ENCODE results near the gene SGCD. TPM values are rescaled to one million over a fixed set of nuclear protein-coding genes. Genes with fewer than 3 reads are reported as not detected.

The SGCD gene
- total and polyA plus RNA-seq, 2 of the 4 experiments (the other 2 are of a cell fraction) = 5.8 to 10.6 TPM

GRCh38 chr5:156395306-156395675 lies 68.3 kb downstream of the SGCD start:
- Histone ChIP-seq H3K4ac (ENCODE audit: low read depth, low read length) (peak overlapping the region; percentile 22; the same call in 1 of the 2 replicates), H2BK15ac (ENCODE audit: low read depth, low read length) (0 out of 3 replicates have a peak overlapping the region, but pooled peaks have one; percentile 14), H3K4me2 (ENCODE audit: low read depth, low read length) (no peak overlapping the region; the same call in 1 of the 2 replicates), H3K9me1 (ENCODE audit: insufficient read depth, low read length) (peaks cover 7% of the 10 kb centered on the region; the same call in 1 of the 2 replicates), H2AK5ac (ENCODE audit: low read depth, low read length) (no peak overlapping the region), H3K18ac (ENCODE audit: low read depth, low read length) (peak overlapping the region; percentile 21), H4K8ac (ENCODE audit: low read depth in 2 of 2, low read length in 2 of 2) (0 out of 4 replicates have a peak overlapping the region, but pooled peaks of 1 of the 2 experiments have one; percentile 23), H3K4me1 (ENCODE audit: control insufficient read depth, insufficient read depth, low read length) (peaks cover 13% of the 10 kb centered on the region), H4K5ac (ENCODE audit: low read depth, low read length) (peak overlapping the region; percentile 3), H3K56ac (ENCODE audit: extremely low read depth, insufficient read depth, low read length) (no peak overlapping the region), H4K91ac (ENCODE audit: insufficient read depth, low read depth, low read length) (no peak overlapping the region; the same call in 1 of the 2 replicates), H3K79me1 (ENCODE audit: low read depth in 1 of 2, low read length in 2 of 2) (peaks cover 5 to 7% of the 10 kb centered on the region in 2 experiments; a peak in 2 of 4 replicates), H3K36me3 (ENCODE audit: control insufficient read depth, insufficient read depth, low read length) (peaks cover 3% of the 10 kb centered on the region; the same call in 1 of the 2 replicates), H2AFZ (replicated peaks; ENCODE audit: low read length, poor library complexity) (no peak overlapping the region), H2BK5ac (ENCODE audit: low read depth, low read length, poor library complexity, severe bottlenecking) (no peak overlapping the region), H3K27me3 (ENCODE audit: control insufficient read depth, insufficient read depth, low read length) (no peaks in the 10 kb centered on the region), H3K23ac (ENCODE audit: low read depth, low read length) (no peak overlapping the region), H2BK120ac (ENCODE audit: low read depth, low read length) (peak overlapping the region; percentile 27; the same call in 1 of the 2 replicates), H2BK20ac (ENCODE audit: low read depth, low read length) (peak overlapping the region; percentile 33; the same call in 1 of the 2 replicates), H3K4me3 (ENCODE audit: insufficient read depth, low read depth, low read length) (no peak overlapping the region), H3K14ac (replicated peaks; ENCODE audit: low read depth, low read length) (peak overlapping the region; percentile 46; the same call in 1 of the 2 replicates), H3K27ac (ENCODE audit: insufficient read depth, low read length) (no peak overlapping the region), H3K9ac (ENCODE audit: low read depth, low read length) (no peak overlapping the region), H3K9me3 (ENCODE audit: control insufficient read depth, insufficient read depth, low read length) (peaks cover 3% of the 10 kb centered on the region; the same call in 1 of the 2 replicates), H4K20me1 (ENCODE audit: insufficient read depth, low read length) (no peaks in the 10 kb centered on the region), H2AK9ac (replicated peaks; ENCODE audit: low read depth, low read length, poor library complexity) (no peak overlapping the region)
- ATAC-seq (ENCODE audit: low read depth) = no peak
- ChIA-PET CTCF (interaction anchor here (1.4 kb wide), 1 partner anchor 46 kb away, joined by 3 read pairs; no protein-coding TSS in a partner anchor), POLR2A (ENCODE audit: unreplicated experiment) (no interaction called here)
- intact Hi-C loops (cut with micrococcal nuclease) = no loop called here
- DNase-seq = no peak
- in situ Hi-C loops (cut with MboI; ENCODE audit: low sequenced_read_pairs) = no loop called here
- dilution Hi-C loops (cut with HindIII; ENCODE audit: low sequenced_read_pairs, unreplicated experiment) = no loop called here
- TF ChIP-seq MXI1 (IDR thresholded peaks at IDR 0.05; ENCODE audit: borderline replicate concordance, low read depth, low read length) (no peak), USF2 (IDR thresholded peaks at IDR 0.05; ENCODE audit: low read depth, low read length) (no peak), RFX5 (IDR thresholded peaks at IDR 0.05; ENCODE audit: low read depth, low read length) (no peak), NFE2L2 (IDR thresholded peaks at IDR 0.05; ENCODE audit: low read depth, low read length) (no peak), MAFK (IDR thresholded peaks at IDR 0.05; ENCODE audit: low read depth, low read length) (no peak), RAD21 (IDR thresholded peaks at IDR 0.05; ENCODE audit: low read length) (no peak), CTCF (conservative IDR thresholded peaks at IDR 0.05; ENCODE audit: low read depth, low read length) (no peak), MAZ (IDR thresholded peaks at IDR 0.05; ENCODE audit: borderline replicate concordance, low read depth, low read length) (no peak), CEBPB (IDR thresholded peaks at IDR 0.05; ENCODE audit: low read depth, low read length) (no peak), CHD1 (IDR thresholded peaks at IDR 0.05; ENCODE audit: low read depth, low read length) (no peak), ELK1 (IDR thresholded peaks at IDR 0.05; ENCODE audit: borderline replicate concordance, low read depth, low read length) (no peak), SMC3 (IDR thresholded peaks at IDR 0.05; ENCODE audit: low read depth, low read length) (no peak), RCOR1 (IDR thresholded peaks at IDR 0.05; ENCODE audit: insufficient replicate concordance, low read length) (no peak), FOS (IDR thresholded peaks at IDR 0.05; ENCODE audit: low read depth, low read length) (no peak)
- no TSS peak for BruUV-seq (replicated peaks)
- WGBS, 2 experiments (ENCODE audit: extremely low coverage in 2 of 2, insufficient read length in 1 of 2) = 67% methylated on average over 1 of the region's 2 CpGs; no CpG with 5 or more reads in 1 of the 2 experiments

Measured in IMR-90 (cell line).